HT1080 (cell line): ENCODE data around the gene RILPL1. TPM values are rescaled to one million over a fixed set of nuclear protein-coding genes. Genes with fewer than 3 reads are reported as not detected.
"Not testable (repeated sequence)": the region's sequence is repeated elsewhere in the genome, so short reads cannot be mapped to it uniquely, and the experiment has no call there.

Experiments used
- DNase-seq: peaks from one replicate; pipeline ENCODE4 v3.0.0-alpha.2; 2015; ENCODE audit warnings: low read depth
- total RNA-seq: library from RNA; depleted of rRNA; stranded (reverse); fragments of >200 nt; shearing (Covaris generic); gene quantifications from 2 replicates; pipeline ENCODE4 v1.2.3, GENCODE V29; 2014

The RILPL1 gene
- total RNA-seq, 1 experiment from 2014 or later = 11.7 TPM

DNA sequence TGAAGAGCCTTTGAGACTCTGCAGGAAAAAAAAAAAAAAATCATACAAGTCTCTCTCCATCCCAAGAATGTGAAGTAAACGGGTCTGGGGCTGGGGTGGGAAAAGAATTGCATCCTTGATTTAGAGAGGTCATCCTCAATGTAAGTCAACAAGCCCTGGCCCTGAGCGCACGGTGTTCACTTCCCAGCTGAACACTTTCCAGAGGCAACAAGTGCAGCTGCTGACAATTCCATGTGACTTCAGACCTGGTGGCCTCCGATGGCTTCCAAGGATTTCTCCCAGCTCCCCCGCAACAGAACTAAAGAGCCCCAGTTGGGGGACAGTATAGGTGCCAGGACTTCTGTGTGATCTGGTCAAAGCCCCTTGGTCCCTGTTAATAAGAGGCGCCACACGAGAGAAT is 2.4 kb downstream of the RILPL1 start:
- no peak for DNase-seq

DNA sequence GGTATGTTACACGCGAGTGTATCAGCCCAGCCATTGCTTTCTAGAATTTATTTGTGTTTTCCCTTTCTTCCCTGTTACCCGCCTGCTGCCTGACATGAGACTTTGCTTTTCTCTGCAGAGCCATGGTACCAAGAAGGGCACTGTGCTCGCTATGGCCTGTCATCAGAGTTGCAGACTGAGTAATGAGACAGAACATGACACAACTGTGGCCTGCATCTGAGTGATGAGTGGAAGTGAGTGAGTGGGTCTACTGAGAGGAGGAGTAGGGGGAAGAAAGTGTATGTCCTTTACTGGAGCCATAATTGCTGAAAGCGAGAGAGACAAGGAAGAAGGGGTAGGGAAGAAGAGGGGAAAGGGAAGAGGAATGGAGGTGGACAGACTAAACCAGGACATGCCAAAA is 2.9 kb downstream of the RILPL1 start:
- no peak for DNase-seq

DNA sequence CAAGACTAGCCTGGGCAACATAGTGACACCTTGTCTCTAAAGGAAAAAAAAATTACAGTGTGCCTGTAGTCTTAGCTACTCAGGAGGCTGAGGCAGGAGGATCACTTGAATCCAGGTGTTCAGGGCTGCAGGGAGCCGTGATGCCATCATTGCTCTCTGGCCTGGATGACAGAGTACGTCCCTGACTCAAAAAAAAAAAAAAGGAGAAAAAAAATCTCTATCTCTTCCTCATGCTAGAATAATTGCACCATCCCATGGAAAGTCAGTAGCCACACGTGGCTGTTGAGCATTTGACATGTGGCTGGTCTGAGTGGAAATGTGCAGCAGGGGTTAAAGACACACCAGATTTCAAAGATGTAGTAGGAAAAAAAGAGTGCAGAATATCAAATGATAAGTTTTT is 3.8 kb downstream of the RILPL1 start:
- no peak for DNase-seq

DNA sequence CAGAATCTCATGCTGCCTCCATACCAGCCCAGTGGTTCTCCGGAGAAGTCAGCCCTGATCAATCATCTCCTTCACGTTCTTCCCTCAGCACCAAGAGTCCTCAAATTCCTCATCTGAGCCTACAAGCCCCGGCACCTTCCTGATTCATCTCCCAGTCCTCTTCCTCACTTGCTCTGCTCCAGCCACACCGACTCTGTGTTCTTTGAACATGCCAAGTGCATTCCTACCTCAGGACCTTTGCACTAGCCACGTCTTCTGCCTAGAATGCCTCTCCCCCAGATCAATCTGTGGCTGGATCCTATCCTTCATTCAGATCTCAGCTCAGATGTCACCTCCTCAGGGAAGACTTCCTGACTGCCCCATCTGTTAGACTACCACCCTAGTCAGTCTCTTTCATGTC is 4.7 kb downstream of the RILPL1 start:
- no peak for DNase-seq

DNA sequence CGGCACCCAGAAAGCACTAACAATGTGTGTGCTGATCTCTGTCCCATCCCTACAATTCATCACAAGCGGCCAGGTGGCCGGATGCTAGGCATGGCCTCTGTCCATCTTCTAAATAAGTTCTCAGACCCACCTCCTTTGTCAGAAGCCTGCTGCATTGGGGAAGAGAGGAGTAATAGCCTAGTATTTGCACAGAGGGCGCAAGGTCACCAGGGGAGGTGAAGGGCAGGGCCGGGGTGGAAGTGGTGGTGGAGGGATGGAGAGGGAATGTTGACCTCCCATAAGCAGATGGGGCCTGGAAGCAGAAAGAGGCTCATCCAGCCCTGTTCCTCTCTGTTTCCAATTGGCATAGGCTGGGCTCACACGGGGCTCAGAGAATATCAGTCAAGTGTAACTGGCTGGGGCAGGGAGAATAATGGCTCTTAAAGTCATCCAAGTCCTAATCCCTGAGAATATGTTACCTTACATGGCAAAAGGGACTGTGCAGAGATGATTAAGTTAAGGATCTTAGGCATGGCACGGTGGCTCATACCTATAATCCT is 6.9 kb downstream of the RILPL1 start:
- no peak for DNase-seq

DNA sequence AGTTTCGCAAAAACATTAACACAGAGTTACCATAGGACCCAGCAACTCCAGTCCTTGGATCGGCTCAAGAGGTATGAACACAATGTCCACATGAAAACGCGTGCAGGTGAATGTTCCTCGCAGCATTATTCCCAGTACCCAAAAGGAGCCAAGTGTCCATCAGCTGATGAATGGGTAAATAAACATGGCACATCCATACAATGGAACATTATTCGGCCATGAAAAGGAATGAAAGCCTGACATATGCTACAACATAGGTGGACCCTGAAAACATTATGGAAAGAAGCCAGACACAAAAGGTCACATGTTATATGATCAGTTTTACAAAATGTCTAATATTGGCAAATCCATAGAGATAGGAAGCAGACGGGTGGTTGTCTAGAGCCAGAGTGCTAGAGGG is 9.1 kb downstream of the RILPL1 start:
- DNase-seq = no peak

DNA sequence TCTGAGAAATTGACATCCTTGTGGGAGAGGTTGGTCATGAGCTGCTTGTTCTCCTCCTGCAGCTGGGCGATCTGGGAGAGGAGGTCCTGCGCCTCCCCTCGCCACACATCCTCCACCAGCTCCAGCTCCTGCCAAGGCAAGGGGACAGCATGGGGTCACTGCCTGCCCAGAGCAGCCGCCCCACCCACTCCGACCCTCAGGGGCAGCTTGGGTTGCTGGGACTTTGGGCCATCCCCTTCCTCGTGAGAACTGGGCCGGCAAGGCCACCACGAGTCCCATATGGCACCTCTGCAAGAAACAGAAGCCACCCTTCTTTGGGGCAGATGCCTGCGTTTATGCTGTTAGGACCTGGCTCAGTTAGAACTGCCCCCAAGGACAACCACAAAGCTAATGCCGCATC is 10.0 kb downstream of the RILPL1 start:
- DNase-seq = no peak

DNA sequence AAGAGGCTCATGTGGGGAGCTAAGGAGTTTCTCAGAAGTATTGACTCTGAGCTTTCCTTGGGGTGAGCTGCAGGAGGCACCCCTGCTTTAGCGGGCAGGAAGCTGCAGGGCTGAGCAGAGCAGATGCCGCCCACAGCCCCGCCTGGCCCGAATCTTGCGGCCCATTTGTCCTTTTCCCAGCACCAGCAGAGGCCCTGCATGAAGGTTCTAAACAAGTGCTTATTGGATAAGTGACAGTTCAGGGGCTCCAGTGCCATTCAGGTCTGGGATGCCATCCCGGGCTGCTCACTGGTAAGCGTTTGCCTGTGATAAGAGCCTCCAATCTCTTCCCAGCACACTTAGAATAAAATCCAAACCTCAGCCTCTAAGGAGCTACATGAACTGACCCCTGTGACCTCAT is 11.4 kb downstream of the RILPL1 start:
- no peak for DNase-seq

DNA sequence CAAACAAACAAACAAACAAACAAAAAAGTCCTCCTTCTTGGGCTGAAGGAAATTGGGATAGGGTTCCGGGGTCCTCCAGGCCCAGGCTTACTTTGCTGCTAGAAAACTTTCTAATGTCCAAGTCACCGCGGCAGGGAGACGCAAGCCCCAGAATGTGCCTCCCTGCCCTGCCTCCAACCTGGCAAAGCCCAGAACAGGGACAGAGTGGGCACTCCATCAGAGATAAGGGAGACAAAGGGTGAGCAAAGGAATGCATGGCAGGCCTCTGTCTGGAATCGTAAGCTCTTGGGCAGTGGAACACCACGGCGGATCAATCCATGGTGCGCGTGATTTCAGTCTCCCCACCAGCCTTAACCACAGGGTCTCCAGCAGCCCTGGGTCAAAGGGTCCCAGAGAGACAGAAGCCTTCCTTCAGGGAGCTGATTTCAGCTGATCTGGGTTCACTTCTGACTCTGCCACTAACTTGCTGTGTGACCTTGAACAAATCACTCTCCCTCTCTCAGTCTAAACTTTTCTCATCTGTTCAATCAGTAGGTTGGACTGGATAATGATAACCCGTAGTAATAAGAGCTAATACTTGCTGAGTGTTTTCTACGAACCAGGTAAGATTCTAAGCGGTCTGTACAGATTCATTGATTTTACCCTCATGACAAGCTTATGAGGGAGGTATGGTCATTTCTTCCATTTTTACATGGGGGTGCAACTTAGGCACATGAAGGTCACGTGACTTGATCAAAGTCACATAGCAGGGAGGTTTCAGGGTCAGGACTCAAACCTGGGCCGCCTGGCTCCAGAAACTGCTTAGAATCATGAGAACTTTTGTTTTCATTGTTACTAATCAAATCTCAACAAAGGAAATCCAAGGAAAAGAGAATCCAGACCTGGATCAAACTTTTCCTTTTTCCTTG is 12.7 kb downstream of the RILPL1 start:
- DNase-seq = no peak

DNA sequence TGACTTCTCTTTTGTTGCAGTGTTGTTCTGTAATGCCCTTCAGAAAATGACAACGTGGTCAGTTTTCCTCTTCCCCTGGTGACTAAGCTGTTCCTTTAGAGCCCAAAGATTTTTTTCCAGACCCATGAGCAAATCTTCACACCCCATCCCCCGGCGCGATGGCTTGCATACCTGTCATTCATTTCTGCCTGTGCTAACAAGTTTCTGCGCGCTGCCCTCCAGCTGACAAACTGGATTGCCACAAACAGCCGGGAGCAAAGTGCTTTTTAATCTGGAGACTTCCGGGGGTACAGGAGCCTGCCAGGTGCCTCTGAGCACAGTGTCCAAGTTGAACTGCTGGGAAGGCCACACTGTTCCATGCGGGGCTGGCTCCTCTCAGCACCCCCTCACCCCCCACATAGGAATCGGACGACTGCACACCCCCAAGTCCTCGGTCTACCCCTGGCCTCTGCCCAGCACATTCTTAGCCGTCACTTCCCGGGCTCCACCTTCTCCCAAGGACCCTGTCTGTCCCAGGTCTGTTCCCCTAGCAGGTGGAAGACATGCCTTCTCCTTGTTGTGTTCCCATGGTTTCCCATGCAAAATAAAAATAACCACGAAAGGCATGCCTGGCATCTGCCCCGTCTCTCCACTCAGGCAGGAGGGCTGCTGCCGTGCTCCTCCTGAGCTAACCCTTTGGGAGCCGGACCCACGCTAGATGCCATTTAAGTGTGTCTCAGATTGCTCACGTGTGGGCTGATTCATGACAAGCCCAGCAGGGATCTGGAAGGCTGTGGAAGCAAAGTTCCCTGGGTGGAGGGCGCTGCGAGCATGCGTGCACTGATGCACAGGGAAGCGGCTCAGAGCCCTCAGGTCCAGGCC is 14.1 kb downstream of the RILPL1 start:
- no peak for DNase-seq

DNA sequence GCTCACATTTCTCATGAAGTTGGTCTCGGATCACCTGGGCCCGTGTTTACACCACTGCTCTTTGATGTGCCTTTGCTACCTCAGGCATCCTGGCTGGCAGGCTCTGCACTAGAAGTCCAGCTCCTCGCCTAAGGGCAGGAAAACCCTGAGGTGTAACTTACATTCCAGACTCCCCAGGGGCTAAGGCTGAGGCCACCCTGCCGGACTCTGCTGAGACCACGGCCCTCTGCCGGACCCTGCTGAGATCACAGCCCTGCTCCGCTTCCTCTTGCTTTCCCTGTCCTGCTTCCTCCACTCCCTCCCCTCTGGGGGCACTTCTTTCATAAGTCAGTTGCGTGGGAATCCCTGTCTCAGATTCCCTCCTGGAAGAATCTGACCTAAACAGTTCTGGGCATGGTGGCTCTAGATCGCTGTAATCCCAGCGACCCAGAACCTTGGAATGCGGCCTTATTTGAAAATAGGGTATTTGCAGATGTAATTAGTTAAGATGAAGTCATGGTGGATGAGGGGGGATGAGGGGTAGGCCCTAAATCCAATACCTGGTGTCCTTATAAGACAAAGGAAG is 17.2 kb downstream of the RILPL1 start:
- no peak for DNase-seq

DNA sequence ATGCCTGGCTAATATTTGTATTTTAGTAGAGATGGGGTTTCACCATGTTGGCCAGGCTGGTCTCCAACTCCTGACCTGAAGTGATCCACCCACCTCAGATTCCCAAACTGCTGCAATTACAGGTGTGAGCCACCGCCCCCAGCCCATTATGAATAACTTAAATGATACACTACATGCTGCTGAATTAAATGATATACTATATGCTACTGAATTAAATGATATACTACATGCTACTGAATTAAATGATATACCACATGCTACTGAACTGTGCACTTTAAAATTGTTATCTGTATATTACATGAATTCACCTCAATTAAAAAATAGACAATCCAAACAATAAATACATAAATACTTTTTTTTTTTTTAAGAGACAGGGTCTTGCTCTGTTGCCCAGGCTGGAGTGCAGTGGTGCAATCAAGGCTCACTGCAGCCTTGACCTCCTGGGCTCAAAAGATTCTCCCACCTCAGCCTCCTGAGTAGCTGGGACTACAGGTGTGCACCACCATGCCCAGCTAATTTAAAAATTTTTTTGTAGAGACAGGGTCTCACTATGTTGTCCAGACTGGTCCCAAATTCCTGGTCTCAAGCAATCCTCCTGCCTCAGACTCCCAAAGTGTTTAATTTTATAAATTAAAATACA is 18.8 kb downstream of the RILPL1 start:
- not testable (repeated sequence) for DNase-seq

DNA sequence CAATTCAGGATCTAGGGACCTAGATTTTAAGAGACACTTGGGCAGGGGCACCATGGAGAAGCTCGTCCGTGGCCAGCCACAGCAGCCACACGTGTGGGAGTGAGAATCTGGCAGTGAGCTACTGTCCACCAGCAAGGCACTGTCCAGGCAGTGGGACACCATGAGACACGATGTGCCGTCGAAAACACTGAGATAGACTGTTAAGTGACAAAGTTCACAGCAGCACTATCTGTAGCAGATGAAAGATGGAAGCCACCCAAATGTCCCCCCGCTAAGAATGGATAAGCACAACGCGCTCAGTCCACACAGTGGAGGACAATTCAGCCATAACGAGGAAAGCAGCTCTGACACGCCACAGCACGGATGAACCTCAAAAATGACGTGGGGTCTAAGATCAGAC is 19.7 kb downstream of the RILPL1 start:
- DNase-seq = no peak

DNA sequence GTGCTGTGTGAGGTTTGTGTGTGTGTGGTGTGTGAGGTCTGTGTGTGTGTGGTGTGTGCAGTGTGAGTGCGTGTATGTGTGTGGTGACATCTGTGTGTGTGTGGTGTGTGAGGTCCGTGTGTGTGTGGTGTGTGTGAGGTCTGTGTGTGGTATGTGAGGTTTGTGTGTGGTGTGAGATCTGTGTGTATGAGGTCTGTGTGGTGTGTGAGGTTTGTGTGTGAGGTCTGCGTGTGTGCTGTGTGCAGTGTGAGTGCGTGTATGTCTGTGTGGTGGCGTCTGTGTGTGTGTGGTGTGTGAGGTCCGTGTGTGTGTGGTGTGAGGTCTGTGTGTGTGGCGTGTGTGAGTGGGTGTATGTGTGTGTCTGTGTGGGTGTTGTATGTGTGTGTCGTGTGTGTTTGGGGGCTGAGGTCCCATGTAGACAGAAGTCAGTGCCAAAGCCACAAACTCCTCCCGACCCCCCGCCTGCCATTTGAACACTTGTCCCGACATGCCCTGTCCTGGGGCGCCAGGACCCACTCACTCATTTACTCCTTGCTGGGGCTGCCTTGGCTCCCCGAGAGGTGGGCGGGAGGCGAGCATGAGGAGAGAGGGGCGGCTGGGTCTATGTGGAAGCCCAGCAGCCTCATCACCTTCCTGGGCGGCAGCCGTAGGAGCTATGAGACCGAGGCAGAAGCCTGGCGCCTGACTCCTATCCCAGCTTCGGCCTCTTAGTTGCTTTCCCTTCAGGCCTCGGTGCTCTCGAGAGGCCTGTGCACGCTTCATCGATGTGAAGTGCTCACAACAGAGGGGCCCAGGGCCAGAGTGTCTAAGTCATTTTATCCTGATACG is 20.5 kb downstream of the RILPL1 start:
- DNase-seq = no peak

DNA sequence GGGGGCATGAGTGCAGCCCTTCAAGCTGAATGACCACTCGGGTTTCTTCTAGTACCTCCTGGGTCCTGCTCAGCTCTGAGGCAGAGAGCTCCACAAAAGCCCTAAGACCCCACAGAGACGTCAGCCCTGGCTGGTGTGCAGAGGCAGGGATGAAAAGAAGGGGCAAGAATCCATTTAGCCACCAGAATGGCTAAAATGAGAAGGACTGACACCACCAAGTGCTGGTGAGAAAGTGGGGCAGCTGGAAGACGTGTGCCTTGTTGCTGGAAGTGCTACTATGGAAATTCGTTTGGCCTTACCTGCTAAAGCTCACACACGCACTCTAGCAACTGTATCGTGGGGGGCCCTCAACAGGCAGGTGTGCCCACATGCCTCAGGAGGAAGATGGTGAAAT is 26.7 kb downstream of the RILPL1 start:
- DNase-seq = no peak

DNA sequence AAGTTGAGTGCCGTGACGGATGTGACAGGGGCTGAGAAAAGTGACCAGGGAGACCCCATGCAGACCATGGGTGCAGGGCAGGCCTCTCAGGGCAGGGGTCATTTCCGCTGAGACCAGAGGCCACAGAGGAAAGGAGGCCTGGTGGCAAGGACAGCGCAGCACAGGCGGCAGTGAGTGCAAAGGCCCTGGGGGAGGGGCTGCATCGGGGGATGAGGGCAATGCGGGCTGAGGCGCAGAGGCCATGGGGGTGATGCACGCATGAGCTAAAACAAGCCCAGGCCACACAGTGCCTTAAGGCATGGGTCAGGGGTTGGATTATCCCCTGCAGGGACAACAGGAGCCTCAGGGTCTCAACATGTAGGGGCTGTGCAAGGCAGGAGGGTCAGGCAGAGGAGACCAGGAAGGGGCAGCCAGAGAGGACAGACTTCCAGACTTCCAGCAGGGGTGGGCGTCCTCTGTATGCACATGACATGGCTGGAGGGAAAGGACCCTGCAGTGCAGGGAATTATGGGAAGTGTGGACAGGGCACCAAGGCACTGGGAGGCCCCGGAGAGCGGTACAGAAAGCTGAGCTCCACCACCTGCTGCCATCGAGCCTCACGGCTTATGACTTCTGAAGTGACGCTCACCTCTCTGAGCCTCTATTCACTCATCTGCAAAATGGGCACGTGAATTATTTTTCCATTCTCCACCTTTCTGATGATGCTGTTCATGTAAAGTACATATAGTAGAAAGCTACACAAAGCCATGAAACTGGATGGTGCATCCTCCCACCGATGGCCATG is 27.3 kb downstream of the RILPL1 start:
- DNase-seq = no peak

DNA sequence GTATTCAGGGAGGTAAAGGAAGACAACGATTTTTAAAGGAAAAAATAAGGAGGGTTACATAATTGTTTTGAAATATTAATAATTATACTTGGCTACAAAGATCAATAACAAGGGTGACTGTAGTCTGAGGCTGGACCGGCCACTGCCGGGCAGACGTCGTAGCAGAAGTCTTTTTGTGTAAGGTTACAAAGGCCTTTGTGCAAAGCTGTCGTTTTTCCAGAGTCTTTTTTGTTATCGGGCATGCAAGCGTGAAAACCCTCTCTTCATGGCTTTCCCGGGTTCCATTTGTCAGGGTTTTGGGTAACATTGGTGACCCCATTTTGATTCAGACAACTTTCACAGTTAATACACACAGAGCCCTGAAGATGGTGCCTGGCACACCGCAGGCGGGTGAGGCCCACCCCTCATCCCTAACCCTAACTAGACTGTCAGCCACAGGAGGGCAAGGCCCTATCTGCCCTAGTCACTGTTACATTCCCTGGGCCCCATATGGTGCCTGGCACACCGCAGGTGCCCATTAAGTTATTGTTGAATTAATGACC is 31.3 kb downstream of the RILPL1 start:
- no peak for DNase-seq

DNA sequence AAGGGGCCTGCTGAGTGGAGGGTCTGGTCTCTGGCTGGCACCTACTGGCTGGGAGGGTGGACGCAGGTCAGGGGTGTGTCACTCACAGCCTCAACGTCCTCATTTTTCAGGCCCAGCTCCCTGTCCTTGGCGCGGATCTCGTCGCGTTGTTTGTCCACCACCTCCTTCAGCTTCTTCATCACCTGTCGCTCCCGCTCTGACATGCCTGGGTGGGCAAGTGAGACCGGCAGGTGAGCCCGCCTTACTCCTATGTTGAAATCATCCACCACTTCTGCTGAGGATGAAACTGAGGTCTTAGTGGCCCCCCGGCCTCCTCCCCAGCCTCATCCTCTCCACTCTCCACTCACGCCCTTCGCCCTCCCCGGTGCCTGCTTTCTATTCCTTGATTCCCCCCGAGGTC is 34.2 kb downstream of the RILPL1 start:
- no peak for DNase-seq

DNA sequence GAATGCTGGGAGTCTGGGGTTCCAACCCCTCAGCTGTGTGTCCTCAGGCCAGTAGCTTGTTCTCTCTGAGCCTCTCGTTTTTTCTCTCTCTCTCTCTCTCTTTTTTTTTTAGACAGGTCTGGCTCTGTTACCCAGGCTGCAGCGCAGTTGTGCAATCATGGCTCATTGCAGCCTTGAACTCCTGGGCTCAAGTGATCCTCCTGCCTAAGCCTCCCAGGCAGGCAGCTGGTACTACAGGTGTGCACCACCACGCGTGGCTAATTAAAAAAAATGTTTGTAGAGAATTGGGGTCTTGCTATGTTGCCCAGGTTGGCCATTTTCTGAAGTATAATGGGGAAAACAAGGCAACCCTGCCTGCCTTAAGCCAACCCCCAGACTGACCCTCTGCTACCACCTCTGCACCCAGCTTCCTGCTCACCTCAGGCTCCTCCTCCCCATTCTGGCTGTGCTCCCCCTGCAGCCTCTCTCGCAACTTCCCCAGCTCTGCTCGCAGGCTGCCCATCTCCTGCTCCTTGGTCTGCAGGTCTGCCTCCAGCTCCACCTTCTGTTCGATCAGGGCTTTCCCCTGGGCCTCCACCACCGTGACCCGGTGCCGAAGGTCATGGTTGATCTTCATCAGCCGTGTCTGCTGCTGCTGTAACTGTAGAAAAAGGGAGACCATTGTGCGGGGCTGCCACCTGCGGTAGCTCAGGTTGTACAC is 35.2 kb downstream of the RILPL1 start:
- no peak for DNase-seq
